ENCODE data around the gene C20orf202.

C20orf202 gene

GRCh38 chr20:1202762-1203504, at the start of gene C20orf202:
C20orf202 (plus strand) TSS chr20:1203454; CDS start chr20:1203586, 132 bp downstream.
- DNase-seq (ENCODE audit: low spot score) = no peak

- no peak for DNase-seq (ENCODE audit: low spot score)
These were observed 49.0 kb upstream of the C20orf202 start for GRCh38 chr20:1154226-1154625.

- no peak for DNase-seq (ENCODE audit: low spot score)
These were observed 48.6 kb upstream of the C20orf202 start for GRCh38 chr20:1154691-1155090.

GRCh38 chr20:1155342-1155741, 47.9 kb upstream of the C20orf202 start:
- DNase-seq (ENCODE audit: low spot score) = no peak

GRCh38 chr20:1160496-1160895, 42.8 kb upstream of the C20orf202 start:
- DNase-seq (ENCODE audit: low spot score) = no peak

GRCh38 chr20:1160991-1161390, 42.3 kb upstream of the C20orf202 start:
- DNase-seq (ENCODE audit: low spot score) = no peak

GRCh38 chr20:1163105-1163504, 40.1 kb upstream of the C20orf202 start:
- DNase-seq (ENCODE audit: low spot score) = no peak

- DNase-seq (ENCODE audit: low spot score) = no peak
These were observed 39.6 kb upstream of the C20orf202 start for GRCh38 chr20:1163653-1164052.

- no peak for DNase-seq (ENCODE audit: low spot score)
These were observed 38.4 kb upstream of the C20orf202 start for GRCh38 chr20:1164871-1165270.

- DNase-seq (ENCODE audit: low spot score) = no peak
These were observed 37.7 kb upstream of the C20orf202 start for GRCh38 chr20:1165521-1165920.

- DNase-seq (ENCODE audit: low spot score) = no peak
These were observed 37.3 kb upstream of the C20orf202 start for GRCh38 chr20:1165941-1166340.

GRCh38 chr20:1166948-1167720, 36.1 kb upstream of the C20orf202 start:
- DNase-seq (ENCODE audit: low spot score) = no peak

GRCh38 chr20:1169224-1169623, 34.0 kb upstream of the C20orf202 start:
- DNase-seq (ENCODE audit: low spot score) = no peak

GRCh38 chr20:1171461-1172093, 31.7 kb upstream of the C20orf202 start:
- no peak for DNase-seq (ENCODE audit: low spot score)

GRCh38 chr20:1173698-1174097, 29.6 kb upstream of the C20orf202 start:
- no peak for DNase-seq (ENCODE audit: low spot score)

- DNase-seq (ENCODE audit: low spot score) = no peak
These were observed 28.5 kb upstream of the C20orf202 start for GRCh38 chr20:1174787-1175186.

- DNase-seq (ENCODE audit: low spot score) = no peak
These were observed 25.6 kb upstream of the C20orf202 start for GRCh38 chr20:1177680-1178079.

- no peak for DNase-seq (ENCODE audit: low spot score)
These were observed 25.2 kb upstream of the C20orf202 start for GRCh38 chr20:1178103-1178502.

- no peak for DNase-seq (ENCODE audit: low spot score)
These were observed 24.6 kb upstream of the C20orf202 start for GRCh38 chr20:1178623-1179022.

- DNase-seq (ENCODE audit: low spot score) = no peak
These were observed 22.3 kb upstream of the C20orf202 start for GRCh38 chr20:1180949-1181348.

- no peak for DNase-seq (ENCODE audit: low spot score)
These were observed 21.1 kb upstream of the C20orf202 start for GRCh38 chr20:1182106-1182505.

- DNase-seq (ENCODE audit: low spot score) = no peak
These were observed 20.1 kb upstream of the C20orf202 start for GRCh38 chr20:1183153-1183552.

GRCh38 chr20:1184260-1184637, 19.0 kb upstream of the C20orf202 start:
- no peak for DNase-seq (ENCODE audit: low spot score)

Measured in CD4-positive, alpha-beta T cell treated with Interleukin-15 for 4 hours (primary cell).